HT-29 (cell line): ENCODE data around the gene CDK11A. TPM values are rescaled to one million over a fixed set of nuclear protein-coding genes. Genes with fewer than 3 reads are reported as not detected.
"Not testable (repeated sequence)": the region's sequence is repeated elsewhere in the genome, so short reads cannot be mapped to it uniquely, and the experiment has no call there.

ENCODE experiments used
- DNase-seq: peaks from one replicate; pipeline ENCODE4 v3.0.0-alpha.2; 2015; ENCODE audit warnings: low spot score
- total RNA-seq: library from RNA; depleted of rRNA; stranded (reverse); fragments of >200 nt; shearing (Covaris generic); gene quantifications from 2 replicates; pipeline ENCODE4 v1.2.3, GENCODE V29; 2014; rRNA removed

Gene CDK11A
- total RNA-seq, 1 experiment from 2014 or later: 62.9 TPM

DNA sequence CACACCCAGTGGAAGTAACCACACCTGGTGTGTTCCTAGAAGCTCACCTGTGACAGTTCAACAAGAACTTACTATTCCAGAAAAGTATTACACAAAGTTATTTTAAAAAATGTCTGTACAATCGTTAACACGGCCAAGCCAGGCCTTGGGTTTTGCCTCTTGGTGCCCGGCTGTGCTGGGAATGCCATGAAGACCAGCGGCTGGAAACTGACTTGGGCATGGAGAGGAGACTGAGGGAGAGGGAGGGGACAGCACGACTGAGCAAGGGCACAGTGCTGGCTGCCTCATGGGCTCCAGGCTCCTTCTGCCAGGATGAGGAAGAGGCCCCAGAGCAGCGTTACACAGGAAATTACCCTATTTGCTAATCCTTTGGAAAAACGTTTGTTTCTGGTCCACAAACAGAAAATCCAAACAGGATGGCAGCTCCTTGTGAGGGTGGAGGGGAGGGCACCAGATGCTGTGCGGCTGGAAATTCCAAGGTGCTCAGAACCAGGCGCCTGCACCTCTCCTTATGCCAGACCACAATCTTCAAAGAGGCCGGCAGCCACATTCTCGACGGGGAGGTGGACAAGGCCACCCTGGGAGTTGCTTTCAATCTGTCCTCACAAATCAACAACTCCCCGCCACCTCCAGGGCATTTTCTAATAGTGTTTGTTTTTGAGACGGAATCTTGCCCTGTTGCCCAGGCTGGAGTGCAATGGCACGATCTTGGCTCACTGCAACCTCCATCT is 61.2 kb downstream of the CDK11A start:
- not testable (repeated sequence) for DNase-seq

DNA sequence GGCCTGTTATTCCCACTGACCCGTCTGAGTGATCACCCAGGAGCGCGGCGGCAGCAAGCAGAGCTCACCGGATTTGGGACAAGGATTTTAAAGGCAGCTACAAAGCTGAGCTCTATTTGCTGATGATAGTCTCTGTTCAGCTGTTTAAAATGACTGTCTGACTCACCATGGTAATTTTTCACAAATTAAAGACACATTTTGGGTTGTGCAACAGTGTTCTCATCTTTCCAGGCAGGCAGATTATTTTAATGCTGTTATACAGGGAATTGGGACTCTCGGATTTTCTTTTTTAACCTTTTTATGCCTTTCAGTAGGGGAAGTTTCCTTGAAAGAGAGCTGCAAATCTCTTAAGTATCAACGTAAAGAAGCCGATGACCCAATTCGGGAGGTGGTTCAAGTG is 61.8 kb downstream of the CDK11A start:
- not testable (repeated sequence) for DNase-seq

DNA sequence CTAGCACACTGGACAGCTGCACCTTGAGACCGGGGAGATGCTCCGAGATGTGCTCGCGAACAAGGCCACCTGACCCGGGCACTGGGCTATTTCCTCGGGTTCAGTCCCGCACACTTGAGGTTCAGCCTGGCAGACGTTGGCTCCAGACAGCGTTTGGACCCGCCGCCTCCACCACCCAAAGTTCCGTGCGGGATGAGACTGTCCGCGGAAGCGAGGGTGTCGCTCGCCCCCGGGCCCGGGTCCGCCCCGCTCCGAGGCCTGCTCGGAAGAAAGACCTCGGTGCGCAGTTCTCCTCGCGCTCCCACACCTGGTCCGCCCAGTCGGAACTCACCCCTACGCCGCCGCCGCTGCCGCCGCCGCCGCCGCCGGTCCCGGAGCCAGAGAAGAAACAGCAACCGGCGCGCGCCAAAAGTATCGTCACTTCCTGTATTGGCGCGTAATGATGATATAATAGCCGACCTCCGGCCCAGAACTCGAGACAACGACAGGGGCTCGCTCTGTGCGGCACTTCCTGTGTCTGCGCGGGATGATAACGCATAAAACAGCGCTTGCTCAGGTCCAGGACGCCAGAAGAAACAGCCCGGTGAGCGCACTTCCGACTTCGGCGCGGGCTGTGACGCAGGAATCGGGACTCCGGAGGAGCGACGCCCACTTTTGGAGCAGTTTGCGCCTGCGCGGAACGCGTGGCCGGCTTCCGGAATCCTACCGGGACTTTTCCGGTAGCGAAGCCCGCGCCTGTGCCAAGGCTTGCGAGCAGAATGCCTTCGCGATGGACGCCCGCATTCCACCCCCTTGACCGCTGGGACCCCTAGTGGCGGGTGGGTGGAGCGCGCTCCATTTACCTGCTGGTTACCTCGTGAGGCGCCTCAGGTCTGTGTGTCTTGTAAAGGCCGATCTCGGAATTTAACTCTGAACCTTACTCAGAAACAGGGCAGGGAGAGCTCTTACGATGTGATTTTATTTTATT is 65.3 kb downstream of the CDK11A start, which contains the start of gene CDK11B:
CDK11B (minus strand) TSS at position 422 of the 967 bp plus-strand sequence. CDS start 1,519 bp downstream, outside the sequence.
- DNase-seq: peak; percentile 87

Other genes starting within 250 kb of the CDK11A start
- 155 and 162 TPM in 2 replicates for gene ATAD3A, start 212.2 kb downstream of the CDK11A start, total RNA-seq
- 1.4 and 2.4 TPM in 2 replicates for gene TMEM240, start 183.7 kb downstream of the CDK11A start, total RNA-seq
- gene SSU72, start 149.5 kb downstream of the CDK11A start, total RNA-seq: 140 and 148 TPM in 2 replicates
- not detected in 2 replicates for gene FNDC10, start 124.2 kb downstream of the CDK11A start, total RNA-seq
- 65.3 and 89.0 TPM in 2 replicates for gene MIB2, start 108.9 kb downstream of the CDK11A start, total RNA-seq
- 0.10 and 1.3 TPM in 2 replicates for gene MMP23B, start 92.2 kb downstream of the CDK11A start, total RNA-seq
- gene CDK11B, start 65.4 kb downstream of the CDK11A start, total RNA-seq: 21.9 and 24.1 TPM in 2 replicates
- 34.6 and 35.1 TPM in 2 replicates for gene SLC35E2B, start 31.6 kb downstream of the CDK11A start, total RNA-seq
- 98.1 and 99.6 TPM in 2 replicates for gene NADK, start 54.1 kb upstream of the CDK11A start, total RNA-seq
- 58.1 and 60.5 TPM in 2 replicates for gene GNB1, start 166.7 kb upstream of the CDK11A start, total RNA-seq
- 0.91 TPM in 1 of 2 replicates, not detected in the other for gene CALML6, start 190.9 kb upstream of the CDK11A start, total RNA-seq
- gene TMEM52, start 194.9 kb upstream of the CDK11A start, total RNA-seq: 10.8 and 12.0 TPM in 2 replicates